HG02763 (cell line): ENCODE data around the gene PAX2.

Source experiments
- ATAC-seq: cut with Tn5 transposase; IDR thresholded peaks from one replicate; pipeline ENCODE4 v1.9.1; 2021; ENCODE audit warnings: mild to moderate bottlenecking, moderate library complexity; ENCODE audit not compliant: unreplicated experiment

PAX2 gene

GRCh38 chr10:100873146-100873826 lies 127.9 kb downstream of the PAX2 start:
- ATAC-seq: no peak

DNA sequence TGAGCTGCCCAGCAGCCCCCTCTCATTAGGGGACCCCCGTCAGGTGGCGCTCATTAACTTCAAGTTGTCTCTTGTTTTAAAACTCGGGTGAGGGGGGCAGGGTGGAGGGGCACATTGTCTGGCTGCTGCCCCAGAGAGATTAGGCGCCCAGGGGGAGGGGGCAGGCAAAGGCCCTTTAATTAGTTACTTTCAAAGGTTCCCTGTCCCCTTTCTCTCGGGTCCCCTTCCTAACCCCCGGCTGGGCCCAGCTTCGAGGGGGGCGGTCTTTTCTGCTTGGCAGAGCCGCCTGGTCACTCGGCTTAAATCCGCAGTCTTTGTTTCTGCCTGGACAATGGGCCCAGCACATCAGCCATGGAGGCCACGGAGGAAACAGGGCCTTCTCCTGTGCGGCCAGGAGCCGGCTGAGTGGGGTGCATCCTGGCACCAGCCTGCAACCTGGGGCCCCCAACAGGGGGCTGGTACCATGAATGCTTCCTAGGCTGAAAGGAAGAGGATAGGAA lies 128.5 kb downstream of the PAX2 start:
- ATAC-seq: no peak

DNA sequence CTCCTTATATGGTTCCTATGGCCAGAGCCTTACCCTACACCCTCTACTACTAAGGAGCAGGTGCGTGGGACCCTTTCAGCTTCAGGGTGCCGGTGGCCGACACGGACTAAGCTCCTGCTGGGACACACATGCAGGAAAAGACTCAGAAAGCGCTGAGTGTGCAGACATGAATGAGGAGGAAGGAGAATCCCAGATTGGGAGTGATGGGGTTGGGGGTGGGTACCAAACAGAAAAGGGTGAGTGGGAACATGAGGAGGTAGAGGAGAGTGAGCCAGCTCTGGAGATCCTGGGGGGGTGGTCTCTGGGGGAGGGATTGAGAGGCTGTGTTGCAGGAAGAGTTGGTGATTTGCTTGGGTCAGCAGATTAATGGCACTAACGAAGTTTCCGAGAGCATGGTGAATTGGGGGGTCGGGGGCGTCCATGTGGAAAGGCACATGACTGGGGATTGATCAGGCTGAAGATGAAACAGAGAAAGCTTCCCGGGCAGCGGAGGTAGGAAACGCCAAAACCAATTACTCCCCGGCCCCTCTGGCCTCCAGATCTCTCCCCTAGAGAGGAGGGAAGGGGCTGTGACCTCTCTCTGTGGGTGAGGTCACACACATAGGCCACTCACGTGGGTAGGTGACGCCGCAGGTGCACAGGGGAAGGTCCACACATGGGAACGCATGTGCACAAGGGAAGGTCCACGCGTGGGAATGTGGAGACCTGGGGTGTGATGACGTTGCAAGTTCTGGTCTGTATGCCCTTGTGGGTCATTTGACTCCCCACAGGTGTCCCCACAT lies 129.5 kb downstream of the PAX2 start:
- no peak for ATAC-seq

DNA sequence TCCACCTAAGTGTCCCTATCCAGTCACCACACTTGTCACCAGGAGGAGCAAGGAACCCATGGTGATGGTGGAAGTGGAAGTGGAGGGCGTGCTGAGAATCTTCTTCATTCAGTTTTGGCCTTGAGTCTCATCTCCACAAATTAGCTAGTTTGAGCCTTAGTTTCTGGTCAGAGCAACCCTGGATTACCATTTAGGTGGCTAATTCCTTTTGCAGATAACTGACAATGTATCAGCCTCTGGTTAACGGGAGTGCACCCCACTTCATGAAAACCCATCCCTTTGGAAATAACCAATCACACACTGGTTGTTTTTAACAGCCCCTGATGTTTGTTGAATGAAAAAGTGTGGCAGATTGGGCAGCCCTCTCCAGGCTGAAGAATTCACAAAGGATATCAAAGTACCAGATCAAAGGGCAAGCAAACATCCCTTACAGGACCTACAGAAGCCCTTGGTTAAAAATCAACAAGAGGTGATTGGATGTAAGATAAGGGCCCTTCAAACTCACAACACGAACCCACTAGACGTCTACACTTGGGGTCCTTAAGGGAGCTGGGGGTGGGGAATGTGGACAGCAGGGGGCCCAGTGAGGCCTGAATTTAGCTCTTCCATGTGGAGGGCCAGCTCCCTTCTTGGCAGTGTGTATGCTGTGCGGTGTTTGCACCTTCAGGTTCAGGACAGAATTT lies 130.2 kb downstream of the PAX2 start:
- ATAC-seq: no peak

DNA sequence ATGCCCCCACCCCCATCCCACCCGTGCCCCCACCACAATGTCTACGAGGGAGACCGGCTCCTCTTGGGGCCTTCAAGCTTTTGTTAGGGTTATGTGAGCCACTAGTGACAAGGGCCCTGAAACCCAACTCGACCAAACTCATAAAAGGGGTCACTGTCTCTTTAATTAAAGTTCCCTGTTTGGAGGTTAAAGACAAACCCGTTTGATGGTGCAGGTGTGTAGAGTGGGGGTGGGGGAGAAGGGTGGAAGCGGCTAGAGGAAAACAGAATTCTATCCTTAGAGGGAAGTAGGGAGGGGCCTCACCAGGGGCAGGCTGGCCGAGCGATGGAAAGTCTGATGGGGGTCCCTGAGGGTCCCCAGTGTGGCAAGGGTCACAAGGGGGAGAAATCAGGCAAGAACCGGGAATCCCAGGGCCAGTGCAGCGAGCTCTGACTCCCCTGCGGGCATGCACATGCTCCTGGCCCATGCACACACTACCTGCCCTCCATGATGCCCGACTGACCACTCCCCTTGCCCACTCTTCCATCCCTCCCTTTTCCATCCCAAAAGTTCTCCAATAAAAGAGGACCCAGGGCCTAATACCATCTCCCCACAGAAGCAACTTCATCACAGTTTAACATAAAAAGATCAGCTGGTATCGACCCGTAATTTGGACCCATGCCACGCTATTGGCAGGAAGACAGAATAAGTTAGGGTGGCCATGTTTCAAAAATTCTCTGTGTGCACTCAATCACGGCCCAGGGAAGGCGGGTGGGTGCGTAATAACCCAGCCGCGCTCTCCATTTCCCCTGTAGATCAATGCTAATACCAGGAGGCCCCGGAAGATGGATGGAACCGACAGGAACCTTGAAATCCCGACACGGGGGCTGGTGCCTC lies 131.4 kb downstream of the PAX2 start:
- no peak for ATAC-seq

GRCh38 chr10:100877461-100877850 lies 132.1 kb downstream of the PAX2 start:
- no peak for ATAC-seq

DNA sequence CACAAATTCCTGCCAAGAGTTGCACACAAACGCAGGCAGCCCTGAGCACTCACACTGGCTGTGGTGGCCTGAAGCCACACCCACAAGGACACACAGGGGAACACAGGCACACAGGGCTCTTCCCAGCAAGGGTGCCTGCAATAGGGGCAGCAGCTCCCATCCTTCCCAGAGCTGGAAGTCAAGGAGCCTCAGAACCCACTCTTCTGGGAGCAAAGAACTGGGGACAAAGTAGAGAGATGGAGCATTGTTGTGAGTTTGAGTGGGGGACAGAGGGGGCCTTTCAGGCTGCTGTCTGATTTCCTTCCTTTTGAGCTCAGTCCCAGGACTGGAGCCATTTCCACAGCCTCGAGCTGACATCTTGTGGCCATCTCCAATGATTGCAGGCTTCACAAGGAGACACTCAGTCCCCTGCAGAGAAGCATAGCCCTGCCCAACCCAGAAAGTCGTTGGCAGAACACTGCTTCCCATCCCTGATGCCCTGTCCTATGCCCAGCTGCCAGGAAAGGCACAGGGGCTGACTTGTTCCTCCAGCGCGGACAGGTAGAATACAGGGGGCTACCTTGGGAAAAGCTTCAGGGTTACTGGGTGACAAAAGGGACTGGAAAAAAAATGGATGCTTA lies 133.0 kb downstream of the PAX2 start:
- ATAC-seq: no peak
